PFSK-1 (cell line): Measurements from ENCODE around the gene ST8SIA6.

Experiments used
- POLR2AphosphoS5 ChIP-seq: IDR thresholded peaks from 2 replicates; pipeline ENCODE4 v1.6.1; 2012; ENCODE audit warnings: low read depth, mild to moderate bottlenecking, control low read depth, low read length, moderate library complexity
- SIN3A ChIP-seq: IDR thresholded peaks from 2 replicates; pipeline ENCODE4 v1.6.1; 2012; ENCODE audit warnings: mild to moderate bottlenecking, low read length, moderate library complexity, borderline replicate concordance; ENCODE audit not compliant: insufficient read depth
- TAF1 ChIP-seq: IDR thresholded peaks from 2 replicates; pipeline ENCODE4 v1.6.1; 2012; ENCODE audit warnings: low read length, control low read depth, borderline replicate concordance; ENCODE audit not compliant: insufficient read depth

- TF ChIP-seq POLR2AphosphoS5, result no peak
- TF ChIP-seq TAF1, result no peak
- no peak for TF ChIP-seq SIN3A
Observed at GRCh38 chr10:17428351-17429097, 25.9 kb downstream of the ST8SIA6 start.
